GM21786 (cell line): ENCODE measurements around the gene ACTR1A.

Experiments used
- ATAC-seq: cut with Tn5 transposase; IDR thresholded peaks from one replicate; pipeline ENCODE4 v1.9.1; 2021; ENCODE audit not compliant: unreplicated experiment

ACTR1A gene

GRCh38 chr10:102431452-102432124, 70.9 kb downstream of the ACTR1A start:
- ATAC-seq = no peak

GRCh38 chr10:102429468-102429867, 73.0 kb downstream of the ACTR1A start:
- ATAC-seq = no peak
